Activated naive CD4-positive, alpha-beta T cell treated with anti-CD3 and anti-CD28 coated beads, Interleukin-2, amount 10 ng/mL, durations not matched to agents 7 days and 5 days (primary cell): Measurements from ENCODE around the gene RFX2.

Experiments
- CTCF ChIA-PET: fragments of 350-600 bp; sonication (Branson Sonifier 250); formaldehyde crosslinking; loops from one replicate; lab custom pipeline; 2021; ENCODE audit warnings: antibody characterized with exemption; lab: Charles Lee
- DNase-seq: peaks from one replicate; pipeline ENCODE4 v3.0.0-alpha.2; 2020
- H3K27ac Mint-ChIP-seq: one replicate; pipeline ENCODE4 v1.8.0; 2021; ENCODE audit warnings: mild to moderate bottlenecking, moderate library complexity, mixed read lengths
- H3K27me3 Mint-ChIP-seq: one replicate; pipeline ENCODE4 v1.8.0; 2021; ENCODE audit warnings: mild to moderate bottlenecking, mixed read lengths
- H3K36me3 Mint-ChIP-seq: one replicate; pipeline ENCODE4 v1.8.0; 2021; ENCODE audit warnings: mixed read lengths
- H3K4me1 Mint-ChIP-seq: one replicate; pipeline ENCODE4 v1.8.0; 2021; ENCODE audit warnings: mixed read lengths
- H3K4me3 Mint-ChIP-seq: one replicate; pipeline ENCODE4 v1.8.0; 2021; ENCODE audit warnings: mild to moderate bottlenecking, moderate library complexity, mixed read lengths
- H3K9me3 Mint-ChIP-seq: one replicate; pipeline ENCODE4 v1.8.0; 2021; ENCODE audit warnings: mixed read lengths

RFX2 gene

GRCh38 chr19:6065685-6066374, 44.5 kb downstream of the RFX2 start:
- no peak for DNase-seq
- H3K4me1 Mint-ChIP-seq = peaks cover 36% of the 10 kb centered on the region
- CTCF ChIA-PET = no interaction called here
- peaks cover 5% of the 10 kb centered on the region for H3K36me3 Mint-ChIP-seq
- H3K27ac Mint-ChIP-seq = no peak overlapping the region
- peaks cover 8% of the 10 kb centered on the region for H3K9me3 Mint-ChIP-seq
- H3K27me3 Mint-ChIP-seq = peaks cover 37% of the 10 kb centered on the region
- H3K4me3 Mint-ChIP-seq = no peak overlapping the region

DNA sequence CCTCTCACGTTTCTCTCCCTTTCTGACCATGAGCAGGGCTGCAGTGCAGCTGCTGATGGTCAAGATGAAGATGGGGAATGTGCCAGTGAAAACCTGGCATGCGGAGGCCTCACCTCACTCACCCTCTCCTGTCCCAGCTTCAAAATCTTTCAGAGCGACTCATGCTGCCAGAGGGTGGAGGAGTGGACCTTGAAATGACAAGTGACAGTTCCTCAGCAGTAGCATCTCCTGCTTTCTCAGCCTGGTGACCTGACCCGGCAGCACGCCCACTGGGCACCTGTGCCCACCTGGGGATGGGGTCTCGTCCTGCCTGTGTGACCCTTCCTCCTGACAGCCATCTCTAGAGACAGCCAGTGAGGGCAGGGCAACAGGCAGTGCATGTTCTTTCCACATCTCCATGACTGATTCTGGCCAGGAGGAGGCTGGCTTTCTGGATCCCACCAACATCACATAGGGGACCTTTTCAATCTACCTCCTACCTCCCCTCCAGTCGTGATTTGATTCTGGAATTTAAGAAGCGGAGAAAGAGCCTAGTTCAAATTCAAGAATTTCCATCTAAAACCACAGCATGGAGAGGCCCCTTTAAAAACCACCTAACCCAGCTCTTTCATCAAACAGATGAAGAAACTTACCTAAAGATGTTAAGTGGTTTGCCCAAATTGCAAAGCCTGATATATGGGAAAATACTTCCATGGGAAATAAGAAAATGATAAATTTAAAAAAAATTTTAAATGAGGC, 45.8 kb downstream of the RFX2 start:
- CTCF ChIA-PET = interaction anchor here (1.4 kb wide), 1 partner anchor 14 kb away, joined by 4 read pairs; no protein-coding TSS in a partner anchor
- Mint-ChIP-seq H3K4me3 (no peak overlapping the region), H3K9me3 (peaks cover 3% of the 10 kb centered on the region), H3K27me3 (peaks cover 37% of the 10 kb centered on the region), H3K27ac (no peak overlapping the region), H3K4me1 (peaks cover 43% of the 10 kb centered on the region), H3K36me3 (peaks cover 3% of the 10 kb centered on the region)
- DNase-seq = no peak

DNA sequence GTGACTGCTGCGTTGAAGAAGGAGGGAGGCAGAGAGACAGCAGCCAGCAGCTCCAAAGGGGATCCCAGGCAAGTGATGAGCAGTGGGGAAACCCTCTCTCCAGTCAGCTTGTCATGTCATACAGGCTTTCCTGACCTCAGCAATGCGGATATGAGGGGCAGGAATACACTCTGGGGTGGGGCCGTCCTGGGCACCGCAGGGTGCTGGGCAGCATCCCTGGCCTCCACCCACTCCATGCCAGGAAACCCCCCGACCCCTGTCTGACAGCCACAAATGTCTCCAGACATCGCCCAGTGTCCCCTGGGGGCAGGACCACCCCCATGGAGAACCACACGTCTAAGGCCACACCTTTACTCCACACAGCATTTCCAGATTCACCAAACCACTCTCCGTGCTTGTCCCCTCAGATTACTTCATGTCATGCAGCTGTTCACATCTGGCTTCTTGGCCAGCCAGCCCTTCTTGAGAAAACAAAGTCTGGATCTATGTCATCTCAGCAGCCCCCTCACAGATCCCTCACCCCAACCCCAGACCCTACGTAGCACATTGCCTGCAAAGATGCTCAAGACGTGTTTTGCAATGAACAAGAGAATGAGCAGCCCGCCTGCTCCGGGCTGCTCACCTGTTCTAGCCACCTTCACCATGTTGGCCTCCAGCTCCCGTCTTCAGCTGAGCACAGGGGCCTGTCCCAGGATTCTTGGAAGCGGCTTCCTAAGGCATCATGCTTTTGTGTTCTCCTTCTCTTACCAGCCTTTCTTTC, 46.5 kb downstream of the RFX2 start:
- Mint-ChIP-seq H3K9me3 (no peaks in the 10 kb centered on the region), H3K4me1 (peaks cover 41% of the 10 kb centered on the region), H3K27ac (no peak overlapping the region), H3K27me3 (peaks cover 37% of the 10 kb centered on the region), H3K36me3 (no peaks in the 10 kb centered on the region), H3K4me3 (no peak overlapping the region)
- DNase-seq = no peak
- CTCF ChIA-PET = interaction anchor here (1.4 kb wide), 1 partner anchor 14 kb away, joined by 4 read pairs; no protein-coding TSS in a partner anchor

DNA sequence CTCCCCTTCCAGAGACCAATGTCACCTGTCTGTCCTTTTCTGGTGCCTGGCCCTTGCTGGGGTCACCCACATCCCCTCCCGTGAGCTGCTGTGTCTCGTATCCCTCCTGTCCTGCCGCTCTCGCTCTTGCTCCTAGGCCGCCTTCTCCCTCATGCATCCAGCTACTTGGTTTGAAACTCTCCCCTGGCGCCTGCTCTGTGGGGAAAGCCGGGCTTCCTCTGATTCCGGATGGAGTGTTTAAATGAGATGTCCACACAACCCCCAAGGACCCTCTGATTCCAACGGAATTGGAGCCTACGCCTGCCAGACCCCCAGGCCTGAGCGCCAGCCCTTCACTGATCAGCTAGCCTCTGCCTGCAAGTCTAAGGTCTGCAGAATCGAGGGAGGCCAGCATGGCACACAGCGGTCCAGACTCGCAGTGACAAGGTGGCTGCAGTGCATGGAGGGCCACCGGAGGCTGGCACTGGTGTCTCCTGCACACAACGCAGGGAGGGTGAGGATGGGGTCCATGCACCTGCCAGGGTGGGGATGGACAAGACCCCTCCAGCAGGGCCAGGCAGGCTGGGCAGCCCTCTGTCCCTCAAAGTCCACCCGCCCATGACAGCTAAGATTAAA, 47.2 kb downstream of the RFX2 start:
- H3K4me1 Mint-ChIP-seq = peaks cover 41% of the 10 kb centered on the region
- CTCF ChIA-PET = interaction anchor here (1.3 to 1.4 kb wide), 2 partner anchors 13 to 14 kb away, joined by 4 to 6 read pairs; no protein-coding TSS in a partner anchor

GRCh38 chr19:6062274-6062673, 48.0 kb downstream of the RFX2 start:
- H3K27ac Mint-ChIP-seq = no peak overlapping the region
- peaks cover 41% of the 10 kb centered on the region for H3K4me1 Mint-ChIP-seq
- no peaks in the 10 kb centered on the region for H3K36me3 Mint-ChIP-seq
- peaks cover 30% of the 10 kb centered on the region for H3K27me3 Mint-ChIP-seq
- DNase-seq = no peak
- H3K4me3 Mint-ChIP-seq = no peak overlapping the region
- CTCF ChIA-PET = interaction anchor here (1.3 kb wide), 1 partner anchor 14 kb away, joined by 6 read pairs; no protein-coding TSS in a partner anchor
- H3K9me3 Mint-ChIP-seq = no peaks in the 10 kb centered on the region

More for the DNA sequence above, 47.2 kb downstream of the RFX2 start:
- Mint-ChIP-seq H3K4me3 (no peak overlapping the region), H3K27me3 (peaks cover 34% of the 10 kb centered on the region), H3K27ac (no peak overlapping the region), H3K36me3 (no peaks in the 10 kb centered on the region), H3K9me3 (no peaks in the 10 kb centered on the region)
- DNase-seq = no peak

GRCh38 chr19:6061376-6062130, 48.7 kb downstream of the RFX2 start:
- H3K36me3 Mint-ChIP-seq = no peaks in the 10 kb centered on the region
- peaks cover 32% of the 10 kb centered on the region for H3K27me3 Mint-ChIP-seq
- CTCF ChIA-PET = interaction anchor here (1.3 kb wide), 1 partner anchor 13 kb away, joined by 6 read pairs; no protein-coding TSS in a partner anchor
- H3K9me3 Mint-ChIP-seq = no peaks in the 10 kb centered on the region
- no peak overlapping the region for H3K27ac Mint-ChIP-seq
- H3K4me1 Mint-ChIP-seq = peaks cover 41% of the 10 kb centered on the region
- no peak for DNase-seq
- H3K4me3 Mint-ChIP-seq = no peak overlapping the region

DNA sequence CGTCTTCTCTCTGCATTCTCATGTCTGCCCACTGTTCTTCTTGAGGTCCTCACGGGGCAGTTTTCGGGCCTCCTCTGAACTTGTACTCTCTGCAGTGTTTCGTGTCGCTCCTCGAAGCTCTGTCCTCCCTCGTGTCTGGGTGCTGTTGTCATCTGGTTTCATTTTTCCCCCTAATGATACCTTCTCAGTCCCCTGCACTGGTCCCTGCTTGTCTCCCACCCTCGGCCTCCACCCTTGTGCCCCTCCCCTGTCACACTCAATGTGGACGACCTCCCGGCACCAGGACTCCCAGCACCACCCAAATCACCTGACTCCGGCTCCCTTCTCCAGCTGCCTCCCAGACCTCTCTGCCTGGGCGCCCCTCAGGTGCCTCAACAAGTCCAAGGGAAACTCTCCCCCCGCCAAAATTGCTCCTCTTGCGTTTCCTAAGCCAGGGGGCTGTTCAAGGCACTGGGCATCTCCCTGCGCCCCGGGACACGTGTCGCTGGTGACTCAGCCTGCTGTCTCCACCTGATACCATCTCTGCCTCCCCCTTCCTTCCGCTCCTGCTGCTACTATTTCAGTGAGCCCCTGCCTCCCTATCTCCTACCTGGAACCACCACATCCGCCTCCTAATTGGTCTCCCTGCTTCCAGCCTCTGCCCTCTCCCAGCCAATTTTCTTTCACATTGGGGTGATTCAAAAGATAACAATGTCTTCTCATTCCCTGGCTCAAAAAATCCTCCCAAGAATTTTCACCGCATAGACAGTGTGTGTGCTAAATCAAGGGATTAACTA, 49.5 kb downstream of the RFX2 start:
- no peaks in the 10 kb centered on the region for H3K9me3 Mint-ChIP-seq
- peak overlapping the region; percentile 8 for H3K4me3 Mint-ChIP-seq

GRCh38 chr19:6059988-6060599, 50.2 kb downstream of the RFX2 start:
- DNase-seq = no peak
- Mint-ChIP-seq H3K27me3 (peaks cover 22% of the 10 kb centered on the region), H3K9me3 (no peaks in the 10 kb centered on the region), H3K27ac (no peak overlapping the region), H3K4me1 (peaks cover 32% of the 10 kb centered on the region), H3K4me3 (no peak overlapping the region), H3K36me3 (no peaks in the 10 kb centered on the region)
- CTCF ChIA-PET = interaction anchor here (0.7 kb wide), 1 partner anchor 66 kb away, joined by 3 read pairs; no protein-coding TSS in a partner anchor

More for the DNA sequence above, 49.5 kb downstream of the RFX2 start:
- peaks cover 29% of the 10 kb centered on the region for H3K27me3 Mint-ChIP-seq
- peaks cover 35% of the 10 kb centered on the region for H3K4me1 Mint-ChIP-seq
- CTCF ChIA-PET = no interaction called here
- no peaks in the 10 kb centered on the region for H3K36me3 Mint-ChIP-seq
- DNase-seq = peak; percentile 56
- H3K27ac Mint-ChIP-seq = no peak overlapping the region

GRCh38 chr19:6059396-6059947, 50.8 kb downstream of the RFX2 start:
- Mint-ChIP-seq H3K4me3 (no peak overlapping the region), H3K4me1 (peaks cover 32% of the 10 kb centered on the region), H3K9me3 (no peaks in the 10 kb centered on the region), H3K36me3 (no peaks in the 10 kb centered on the region), H3K27ac (no peak overlapping the region), H3K27me3 (peaks cover 19% of the 10 kb centered on the region)
- CTCF ChIA-PET = interaction anchor here (0.7 kb wide), 1 partner anchor 66 kb away, joined by 3 read pairs; no protein-coding TSS in a partner anchor
- DNase-seq = no peak

DNA sequence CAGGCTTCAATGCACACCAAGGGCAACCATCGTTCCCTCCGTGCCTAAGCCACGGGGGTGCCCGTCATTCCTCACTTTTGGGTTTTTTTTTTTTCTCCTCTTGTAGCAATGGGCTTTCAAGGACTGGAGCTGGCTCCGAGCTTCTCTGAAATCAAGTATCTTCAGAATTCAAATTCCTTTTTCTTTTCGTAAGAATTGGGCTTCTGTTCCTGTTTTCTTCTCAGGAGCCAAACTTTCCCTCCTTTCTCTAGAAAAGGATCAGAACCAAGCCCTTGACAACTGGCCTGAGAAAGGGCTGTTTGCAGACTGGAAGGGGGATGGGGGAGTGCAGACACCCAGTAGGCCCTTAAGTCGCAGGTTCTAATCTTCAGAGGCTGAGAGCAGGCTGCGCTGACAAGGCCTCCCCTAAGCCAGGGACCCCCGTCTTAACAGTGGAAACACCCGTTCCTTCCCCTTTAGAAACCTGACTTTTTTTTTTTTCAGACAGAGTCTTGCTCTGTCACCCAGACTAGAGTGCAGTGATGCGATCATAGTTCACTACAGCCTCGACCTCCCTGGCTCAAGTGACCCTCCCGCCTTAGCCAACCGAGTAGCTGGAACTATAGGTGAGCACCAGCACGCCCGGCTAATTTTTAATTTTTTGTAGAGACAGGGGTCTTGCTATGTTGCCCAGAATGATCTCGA, 51.6 kb downstream of the RFX2 start:
- H3K27me3 Mint-ChIP-seq = peaks cover 12% of the 10 kb centered on the region
- H3K9me3 Mint-ChIP-seq = no peaks in the 10 kb centered on the region
- H3K27ac Mint-ChIP-seq = no peak overlapping the region
- H3K4me3 Mint-ChIP-seq = no peak overlapping the region
- CTCF ChIA-PET = no interaction called here
- no peaks in the 10 kb centered on the region for H3K36me3 Mint-ChIP-seq
- no peak for DNase-seq
- H3K4me1 Mint-ChIP-seq = peaks cover 32% of the 10 kb centered on the region

- no peaks in the 10 kb centered on the region for H3K9me3 Mint-ChIP-seq
- H3K27ac Mint-ChIP-seq = no peak overlapping the region
- no peaks in the 10 kb centered on the region for H3K36me3 Mint-ChIP-seq
- no peak for DNase-seq
- CTCF ChIA-PET = interaction anchor here (1.5 kb wide), 1 partner anchor 68 kb away, joined by 6 read pairs; no protein-coding TSS in a partner anchor
- H3K27me3 Mint-ChIP-seq = peaks cover 12% of the 10 kb centered on the region
- H3K4me1 Mint-ChIP-seq = peaks cover 29% of the 10 kb centered on the region
- H3K4me3 Mint-ChIP-seq = no peak overlapping the region
Observed at GRCh38 chr19:6057651-6058517, 52.4 kb downstream of the RFX2 start.
